HepG2 (cell line): Measurements from ENCODE around the gene GPR15. TPM values are rescaled to one million over a fixed set of nuclear protein-coding genes. Genes with fewer than 3 reads are reported as not detected.

ENCODE experiments used
- ATAC-seq: fragments of 200-7000 bp; cut with Tn5 transposase; 3 replicates; pipeline ENCODE4 v1.9.1; 2020; ENCODE audit warnings: mild to moderate bottlenecking, moderate library complexity
- BruUV-seq: library from RNA; stranded (reverse); fragments of 400-500 nt; replicated peaks from 2 replicates; lab custom pipeline; 2021; lab: Mats Ljungman, UMichigan
- CTCF ChIA-PET: fragments of 300-600 bp; formaldehyde crosslinking; extraction: SDS; loops from one replicate; lab custom pipeline; 2021; ENCODE audit warnings: low total read pairs, inconsistent platforms, low intra/inter-chr PET ratio; lab: Yijun Ruan, JAX
- POLR2A ChIA-PET: fragments of 350-600 bp; sonication (Branson Sonifier 250); formaldehyde crosslinking; loops from one replicate; lab custom pipeline; 2020; ENCODE audit warnings: antibody characterized with exemption, inconsistent platforms; lab: Yijun Ruan, JAX
- DNase-seq: peaks from one replicate; pipeline ENCODE4 v3.0.0-alpha.2; 2015; ENCODE audit warnings: low spot score
- FAIRE-seq: peaks from 3 replicates; lab custom pipeline; 2011; peaks lifted over from hg19 to GRCh38; lab: Jason Lieb, UNC
- H2AFZ ChIP-seq: one replicate; pipeline ENCODE4 v1.6.1; 2011; ENCODE audit warnings: low read length, inconsistent platforms
- H3K27ac ChIP-seq: fragments of 300-600 bp; 3 replicates; pipeline ENCODE4 v1.8.0; 2011; ENCODE audit warnings: mixed run types, mild to moderate bottlenecking, mixed read lengths, low read length, inconsistent platforms; ENCODE audit not compliant: insufficient read depth; ENCODE audit errors: extremely low read length
- H3K27me3 ChIP-seq, 2 experiments: fragments of 200-600 bp in 1 of 2; 2 replicates in 1 of 2; 3 replicates in 1 of 2; pipeline versions ENCODE4 v1.6.0 to v1.8.0; 2011; ENCODE audit warnings: low read length in 2 of 2, mild to moderate bottlenecking in 2 of 2, moderate library complexity in 2 of 2, inconsistent platforms in 1 of 2; ENCODE audit not compliant: insufficient read depth in 2 of 2, control insufficient read depth in 1 of 2
- H3K36me3 ChIP-seq, 2 experiments: fragments of 200-600 bp in 1 of 2; replicated peaks in 1 of 2; 2 replicates in 1 of 2; 3 replicates in 1 of 2; pipeline versions ENCODE4 v1.5.1 to v1.8.0; 2011; ENCODE audit warnings: low read length in 2 of 2, inconsistent platforms in 1 of 2; ENCODE audit not compliant: insufficient read depth in 2 of 2, control insufficient read depth in 1 of 2
- H3K4me1 ChIP-seq: 2 replicates; pipeline ENCODE4 v1.5.1; 2012; ENCODE audit warnings: low read length, inconsistent platforms; ENCODE audit not compliant: insufficient read depth
- H3K4me2 ChIP-seq: 2 replicates; pipeline ENCODE4 v1.6.0; 2011; ENCODE audit warnings: low read depth, low read length, inconsistent platforms
- H3K4me3 ChIP-seq, 3 experiments: fragments of 200-600 bp in 1 of 3; sonication (generic), shearing (Covaris generic) in 1 of 3; replicated peaks in 1 of 3; 2 replicates each; pipeline ENCODE4 v1.5.1; 2011 to 2016; ENCODE audit warnings: low read length in 3 of 3, inconsistent platforms in 2 of 3, low read depth in 2 of 3, mild to moderate bottlenecking in 2 of 3, control low read depth in 1 of 3, mixed read lengths in 1 of 3; ENCODE audit not compliant: insufficient read depth in 1 of 3
- H3K79me2 ChIP-seq: one replicate; pipeline ENCODE4 v1.6.1; 2011; ENCODE audit warnings: low read length, inconsistent platforms; ENCODE audit not compliant: insufficient read depth
- H3K9ac ChIP-seq: 2 replicates; pipeline ENCODE4 v1.6.0; 2011; ENCODE audit warnings: mild to moderate bottlenecking, low read depth, low read length, inconsistent platforms; ENCODE audit not compliant: insufficient read depth
- H3K9me3 ChIP-seq: 2 replicates; pipeline ENCODE4 v1.5.1; 2012; ENCODE audit warnings: mild to moderate bottlenecking, low read length
- H4K20me1 ChIP-seq: 2 replicates; pipeline ENCODE4 v1.6.0; 2011; ENCODE audit warnings: inconsistent platforms, mild to moderate bottlenecking, low read length, moderate library complexity; ENCODE audit not compliant: insufficient read depth
- CCAR2 ChIP-seq: fragments of 200-400 bp; formaldehyde crosslinking; optimal IDR thresholded peaks from 2 replicates; pipeline ENCODE3; 2018; ENCODE audit warnings: low read depth, mild to moderate bottlenecking, low read length, moderate library complexity
- HDAC6 ChIP-seq: fragments of 200-600 bp; sonication (generic); IDR thresholded peaks from 2 replicates; pipeline ENCODE4 v1.7.0; 2017; ENCODE audit warnings: mild to moderate bottlenecking, antibody characterized with exemption, low read length, low read depth
- HOXA3 ChIP-seq: sonication (generic); formaldehyde crosslinking; IDR thresholded peaks from 2 replicates; pipeline ENCODE4 v1.5.0; 2020; ENCODE audit warnings: missing genetic modification reagents
- KDM5A ChIP-seq: fragments of 200-600 bp; sonication (generic); IDR thresholded peaks from 2 replicates; pipeline ENCODE4 v1.7.0; 2018; ENCODE audit warnings: antibody characterized with exemption, mild to moderate bottlenecking, low read length, borderline replicate concordance
- MED13 ChIP-seq: sonication (generic); formaldehyde crosslinking; IDR thresholded peaks from 2 replicates; pipeline ENCODE4 v1.5.0; 2020; ENCODE audit warnings: missing genetic modification reagents
- PHB2 ChIP-seq: fragments of 450-650 bp; IDR thresholded peaks from 2 replicates; pipeline ENCODE4 v1.6.1; 2018; ENCODE audit not compliant: partially characterized antibody
- SOX5 ChIP-seq: IDR thresholded peaks from 2 replicates; pipeline ENCODE4 v1.6.1; 2016; ENCODE audit warnings: borderline replicate concordance
- SRSF4 ChIP-seq: fragments of 200-400 bp; formaldehyde crosslinking; IDR thresholded peaks from one replicate; pipeline ENCODE4 v1.6.1; 2018; ENCODE audit warnings: mild to moderate bottlenecking, low read depth, low read length, moderate library complexity; ENCODE audit not compliant: poor library complexity, severe bottlenecking
- ZFP1 ChIP-seq: IDR thresholded peaks from 2 replicates; pipeline ENCODE4 v1.6.1; 2016
- ZNF562 ChIP-seq: sonication (generic); formaldehyde crosslinking; IDR thresholded peaks from 2 replicates; pipeline ENCODE4 v1.8.0; 2022; ENCODE audit warnings: missing genetic modification reagents, borderline replicate concordance
- ZNF652 ChIP-seq: IDR thresholded peaks from 2 replicates; pipeline ENCODE4 v1.6.1; 2016; ENCODE audit warnings: low read depth, borderline replicate concordance
- ZNF7 ChIP-seq: IDR thresholded peaks from 2 replicates; pipeline ENCODE4 v1.6.1; 2016; ENCODE audit warnings: missing biosample characterization, missing genetic modification reagents
- WGBS: methylation state at CpG from one replicate; pipeline ENCODE4 v1.1.6; 2017; ENCODE audit warnings: low lambda C conversion rate; 5-methylcytosine and 5-hydroxymethylcytosine counted together
- in situ Hi-C: cut with HindIII; loops from 2 replicates; pipeline ENCODE4 v1.10.0; 2017; ENCODE audit warnings: low pct_unique_long_range_greater_than_20kb; ENCODE audit not compliant: extremely low pct_ligation_motif_present
- intact Hi-C: fragments of 100-400 bp; cut with micrococcal nuclease; formaldehyde crosslinking; loops from one replicate; pipeline ENCODE4 v1.10.0; 2022; ENCODE audit not compliant: unreplicated experiment
- polyA plus RNA-seq, 8 experiments: library from polyadenylated mRNA; depleted of rRNA in 3 of 8; stranded (reverse) in 7 of 8; unstranded in 1 of 8; fragments of >200 nt; fragmentation: Illumina TruSeq in 4 of 8; extraction: Trizol in 4 of 8; gene quantifications; 2 replicates each; pipeline versions ENCODE4 v1.2.1 to v1.2.3, GENCODE V29; 2011 to 2016; ENCODE audit warnings: low read depth in 4 of 8, missing spikeins in 1 of 8, mixed read lengths in 1 of 8; ENCODE audit not compliant: insufficient read depth in 1 of 8
- total RNA-seq, 5 experiments: library from RNA; depleted of rRNA; stranded (reverse); fragments of >200 nt; fragmentation: Illumina TruSeq; extraction: Trizol; gene quantifications; 2 replicates each; pipeline ENCODE4 v1.2.3, GENCODE V29; 2016; ENCODE audit warnings: low read depth in 1 of 5
- TF ChIP-seq, protein P1 (sequence below): sonication (generic); formaldehyde crosslinking; IDR thresholded peaks from 2 replicates; pipeline ENCODE4 v1.4.0; 2020; ENCODE audit warnings: missing genetic modification reagents, borderline replicate concordance
- TF ChIP-seq, protein P2 (sequence below): sonication (generic); formaldehyde crosslinking; conservative IDR thresholded peaks from 2 replicates; pipeline ENCODE4 v1.8.0; 2022; ENCODE audit warnings: mild to moderate bottlenecking, moderate library complexity, missing genetic modification reagents
- TF ChIP-seq, protein P3 (sequence below): IDR thresholded peaks from 2 replicates; pipeline ENCODE4 v1.6.1; 2018; ENCODE audit warnings: missing genetic modification reagents
- TF ChIP-seq, protein P4 (sequence below): sonication (generic); formaldehyde crosslinking; IDR thresholded peaks from 2 replicates; pipeline ENCODE4 v1.5.1; 2020; ENCODE audit warnings: missing genetic modification reagents, mild to moderate bottlenecking, borderline replicate concordance
- TF ChIP-seq, protein P5 (sequence below): sonication (generic); formaldehyde crosslinking; IDR thresholded peaks from 2 replicates; pipeline ENCODE4 v1.8.1; 2023; ENCODE audit warnings: missing genetic modification reagents, inconsistent platforms, borderline replicate concordance

GPR15 gene
- total and polyA plus RNA-seq, 2 of the 13 experiments (the other 11 are each of a cell fraction or from before 2014, with no cell fraction given): not detected

GRCh38 chr3:98532709-98533571 lies 1.2 kb downstream of the GPR15 start:
- Histone ChIP-seq H3K4me2 (no peak overlapping the region), H3K79me2 (no peaks in the 10 kb centered on the region), H3K4me1 (peaks cover 16% of the 10 kb centered on the region), H3K27ac (no peak overlapping the region), H2AFZ (no peak overlapping the region), H3K27me3 (0 out of 5 replicates have a peak, but pooled peaks cover 0 to 4% of the 10 kb centered on the region in 2 experiments), H3K9ac (no peak overlapping the region), H3K9me3 (no peaks in the 10 kb centered on the region), H3K4me3 (no peak overlapping the region), H4K20me1 (no peaks in the 10 kb centered on the region), H3K36me3 (no peaks in the 10 kb centered on the region)
- no peak for FAIRE-seq
- intact Hi-C loops (no loop called here), in situ Hi-C loops (no loop called here)
- ChIA-PET POLR2A (no interaction called here), CTCF (no interaction called here)
- WGBS: 75% methylated on average over 6 of the region's 6 CpGs
- ATAC-seq: no peak
- DNase-seq: no peak
- BruUV-seq: no TSS peak
- no peak for TF ChIP-seq KDM5A
- TF ChIP-seq ZNF562: no peak
- TF ChIP-seq, protein P1, sequence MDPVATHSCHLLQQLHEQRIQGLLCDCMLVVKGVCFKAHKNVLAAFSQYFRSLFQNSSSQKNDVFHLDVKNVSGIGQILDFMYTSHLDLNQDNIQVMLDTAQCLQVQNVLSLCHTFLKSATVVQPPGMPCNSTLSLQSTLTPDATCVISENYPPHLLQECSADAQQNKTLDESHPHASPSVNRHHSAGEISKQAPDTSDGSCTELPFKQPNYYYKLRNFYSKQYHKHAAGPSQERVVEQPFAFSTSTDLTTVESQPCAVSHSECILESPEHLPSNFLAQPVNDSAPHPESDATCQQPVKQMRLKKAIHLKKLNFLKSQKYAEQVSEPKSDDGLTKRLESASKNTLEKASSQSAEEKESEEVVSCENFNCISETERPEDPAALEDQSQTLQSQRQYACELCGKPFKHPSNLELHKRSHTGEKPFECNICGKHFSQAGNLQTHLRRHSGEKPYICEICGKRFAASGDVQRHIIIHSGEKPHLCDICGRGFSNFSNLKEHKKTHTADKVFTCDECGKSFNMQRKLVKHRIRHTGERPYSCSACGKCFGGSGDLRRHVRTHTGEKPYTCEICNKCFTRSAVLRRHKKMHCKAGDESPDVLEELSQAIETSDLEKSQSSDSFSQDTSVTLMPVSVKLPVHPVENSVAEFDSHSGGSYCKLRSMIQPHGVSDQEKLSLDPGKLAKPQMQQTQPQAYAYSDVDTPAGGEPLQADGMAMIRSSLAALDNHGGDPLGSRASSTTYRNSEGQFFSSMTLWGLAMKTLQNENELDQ (CRISPR knock-in tag): no peak
- TF ChIP-seq, protein P2, sequence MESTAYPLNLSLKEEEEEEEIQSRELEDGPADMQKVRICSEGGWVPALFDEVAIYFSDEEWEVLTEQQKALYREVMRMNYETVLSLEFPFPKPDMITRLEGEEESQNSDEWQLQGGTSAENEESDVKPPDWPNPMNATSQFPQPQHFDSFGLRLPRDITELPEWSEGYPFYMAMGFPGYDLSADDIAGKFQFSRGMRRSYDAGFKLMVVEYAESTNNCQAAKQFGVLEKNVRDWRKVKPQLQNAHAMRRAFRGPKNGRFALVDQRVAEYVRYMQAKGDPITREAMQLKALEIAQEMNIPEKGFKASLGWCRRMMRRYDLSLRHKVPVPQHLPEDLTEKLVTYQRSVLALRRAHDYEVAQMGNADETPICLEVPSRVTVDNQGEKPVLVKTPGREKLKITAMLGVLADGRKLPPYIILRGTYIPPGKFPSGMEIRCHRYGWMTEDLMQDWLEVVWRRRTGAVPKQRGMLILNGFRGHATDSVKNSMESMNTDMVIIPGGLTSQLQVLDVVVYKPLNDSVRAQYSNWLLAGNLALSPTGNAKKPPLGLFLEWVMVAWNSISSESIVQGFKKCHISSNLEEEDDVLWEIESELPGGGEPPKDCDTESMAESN (CRISPR knock-in tag): no peak
- TF ChIP-seq, protein P3, sequence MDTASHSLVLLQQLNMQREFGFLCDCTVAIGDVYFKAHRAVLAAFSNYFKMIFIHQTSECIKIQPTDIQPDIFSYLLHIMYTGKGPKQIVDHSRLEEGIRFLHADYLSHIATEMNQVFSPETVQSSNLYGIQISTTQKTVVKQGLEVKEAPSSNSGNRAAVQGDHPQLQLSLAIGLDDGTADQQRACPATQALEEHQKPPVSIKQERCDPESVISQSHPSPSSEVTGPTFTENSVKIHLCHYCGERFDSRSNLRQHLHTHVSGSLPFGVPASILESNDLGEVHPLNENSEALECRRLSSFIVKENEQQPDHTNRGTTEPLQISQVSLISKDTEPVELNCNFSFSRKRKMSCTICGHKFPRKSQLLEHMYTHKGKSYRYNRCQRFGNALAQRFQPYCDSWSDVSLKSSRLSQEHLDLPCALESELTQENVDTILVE (CRISPR knock-in tag): no peak
- TF ChIP-seq ZNF7 (CRISPR knock-in tag): no peak
- TF ChIP-seq HDAC6: no peak
- TF ChIP-seq, protein P4, sequence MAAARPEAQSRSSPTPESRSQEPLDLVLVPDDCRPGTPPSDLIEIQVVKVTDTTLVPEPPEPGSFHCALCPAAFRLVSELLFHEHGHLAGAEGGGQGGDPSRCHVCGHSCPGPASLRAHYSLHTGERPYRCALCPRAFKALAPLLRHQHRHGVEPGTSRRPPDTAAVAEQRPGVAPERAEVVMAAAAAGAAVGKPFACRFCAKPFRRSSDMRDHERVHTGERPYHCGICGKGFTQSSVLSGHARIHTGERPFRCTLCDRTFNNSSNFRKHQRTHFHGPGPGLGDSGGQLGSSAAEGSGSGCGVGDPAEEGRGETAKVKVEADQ (CRISPR knock-in tag): no peak
- TF ChIP-seq PHB2: no peak
- TF ChIP-seq, protein P5, sequence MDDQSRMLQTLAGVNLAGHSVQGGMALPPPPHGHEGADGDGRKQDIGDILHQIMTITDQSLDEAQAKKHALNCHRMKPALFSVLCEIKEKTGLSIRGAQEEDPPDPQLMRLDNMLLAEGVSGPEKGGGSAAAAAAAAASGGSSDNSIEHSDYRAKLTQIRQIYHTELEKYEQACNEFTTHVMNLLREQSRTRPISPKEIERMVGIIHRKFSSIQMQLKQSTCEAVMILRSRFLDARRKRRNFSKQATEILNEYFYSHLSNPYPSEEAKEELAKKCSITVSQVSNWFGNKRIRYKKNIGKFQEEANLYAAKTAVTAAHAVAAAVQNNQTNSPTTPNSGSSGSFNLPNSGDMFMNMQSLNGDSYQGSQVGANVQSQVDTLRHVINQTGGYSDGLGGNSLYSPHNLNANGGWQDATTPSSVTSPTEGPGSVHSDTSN (CRISPR knock-in tag): no peak
- TF ChIP-seq CCAR2: no peak
- no peak for TF ChIP-seq MED13 (CRISPR knock-in tag)
- TF ChIP-seq HOXA3: no peak
- TF ChIP-seq SOX5: no peak
- no peak for TF ChIP-seq ZNF652 (CRISPR knock-in tag)
- TF ChIP-seq ZFP1 (CRISPR knock-in tag): no peak
- TF ChIP-seq SRSF4: no peak
